OCI-LY7 (cell line): ENCODE measurements around the gene CHCHD1. TPM values are rescaled to one million over a fixed set of nuclear protein-coding genes. Genes with fewer than 3 reads are reported as not detected.
"Not testable (repeated sequence)": the region's sequence is repeated elsewhere in the genome, so short reads cannot be mapped to it uniquely, and the experiment has no call there.

Experiments
- BruUV-seq: library from RNA; stranded (reverse); fragments of 400-500 nt; replicated peaks from 2 replicates; lab custom pipeline; 2021; lab: Mats Ljungman, UMichigan
- CTCF ChIA-PET: fragments of 300-600 bp; sonication (Branson Sonifier 250); formaldehyde crosslinking; loops from one replicate; lab custom pipeline; 2022; ENCODE audit warnings: antibody characterized with exemption; ENCODE audit not compliant: unreplicated experiment; lab: Charles Lee
- POLR2A ChIA-PET: fragments of 300-600 bp; sonication (Branson Sonifier 250); formaldehyde crosslinking; loops from one replicate; lab custom pipeline; 2022; ENCODE audit warnings: antibody characterized with exemption; lab: Charles Lee
- DNase-seq: peaks from one replicate; pipeline ENCODE4 v3.0.0-alpha.2; 2015; ENCODE audit warnings: low spot score
- H2AFZ ChIP-seq: fragments of 200-600 bp; sonication (generic), shearing (Covaris generic); 2 replicates; pipeline ENCODE4 v1.6.1; 2014; ENCODE audit warnings: mild to moderate bottlenecking, antibody characterized with exemption, low read length, moderate library complexity
- H3K27ac ChIP-seq: fragments of 200-600 bp; sonication (generic); 2 replicates; pipeline ENCODE4 v1.5.1; 2014; ENCODE audit warnings: mixed run types, low read depth, mild to moderate bottlenecking, moderate library complexity, low read length, inconsistent platforms; ENCODE audit not compliant: poor library complexity, severe bottlenecking
- H3K36me3 ChIP-seq: fragments of 200-600 bp; sonication (generic); 2 replicates; pipeline ENCODE4 v1.6.1; 2014; ENCODE audit warnings: mild to moderate bottlenecking, antibody characterized with exemption, low read length, moderate library complexity, mixed read lengths; ENCODE audit not compliant: insufficient read depth
- H3K4me1 ChIP-seq: fragments of 200-600 bp; sonication (generic); 2 replicates; pipeline ENCODE4 v1.5.1; 2014; ENCODE audit warnings: mild to moderate bottlenecking, low read length; ENCODE audit not compliant: insufficient read depth, poor library complexity, severe bottlenecking
- H3K4me2 ChIP-seq: fragments of 200-600 bp; sonication (generic); 2 replicates; pipeline ENCODE4 v1.6.1; 2014; ENCODE audit warnings: mild to moderate bottlenecking, low read length
- H3K4me3 ChIP-seq: fragments of 200-600 bp; sonication (generic); 2 replicates; pipeline ENCODE4 v1.5.1; 2014; ENCODE audit warnings: mild to moderate bottlenecking, low read depth, low read length; ENCODE audit not compliant: poor library complexity, severe bottlenecking
- H3K79me2 ChIP-seq: fragments of 200-600 bp; sonication (generic); 2 replicates; pipeline ENCODE4 v1.6.1; 2016; ENCODE audit warnings: low read depth, mild to moderate bottlenecking, low read length, moderate library complexity, mixed read lengths; ENCODE audit not compliant: insufficient read depth
- H3K9me2 ChIP-seq: fragments of 200-600 bp; sonication (generic); 2 replicates; pipeline ENCODE4 v1.6.1; 2016; ENCODE audit warnings: mild to moderate bottlenecking, low read length, mixed read lengths; ENCODE audit not compliant: insufficient read depth
- H3K9me3 ChIP-seq: fragments of 200-600 bp; sonication (generic); 2 replicates; pipeline ENCODE4 v1.6.1; 2014; ENCODE audit warnings: mild to moderate bottlenecking, mixed run types, low read length, mixed read lengths
- H4K20me1 ChIP-seq: fragments of 200-600 bp; sonication (generic); 2 replicates; pipeline ENCODE4 v1.6.1; 2014; ENCODE audit warnings: mild to moderate bottlenecking, antibody characterized with exemption, low read length, moderate library complexity, mixed read lengths; ENCODE audit not compliant: insufficient read depth
- EZH2phosphoT487 ChIP-seq: fragments of 200-600 bp; sonication (generic); IDR thresholded peaks from 2 replicates; pipeline ENCODE4 v1.6.1; 2018; ENCODE audit warnings: low read depth, borderline replicate concordance, mild to moderate bottlenecking, mixed run types, antibody characterized with exemption, low read length, moderate library complexity, mixed read lengths
- intact Hi-C: fragments of 100-400 bp; cut with micrococcal nuclease; formaldehyde crosslinking; loops from one replicate; pipeline ENCODE4 v1.10.0; 2022; ENCODE audit not compliant: unreplicated experiment
- total RNA-seq, 2 experiments: library from RNA; depleted of rRNA in 1 of 2; stranded (reverse); fragments of >200 nt in 1 of 2; shearing (Covaris generic) in 1 of 2; gene quantifications; 2 replicates each; pipeline ENCODE4 v1.2.3, GENCODE V29; 2014 to 2022
- TF ChIP-seq, protein P1 (sequence below): fragments of 200-600 bp; sonication (generic); conservative IDR thresholded peaks from 2 replicates; pipeline ENCODE4 v1.5.1; 2014; ENCODE audit warnings: mild to moderate bottlenecking, antibody characterized with exemption, low read length, moderate library complexity, mixed read lengths

The CHCHD1 gene
- total RNA-seq, 2 experiments from 2014 or later: 36.6 to 55.6 TPM

DNA sequence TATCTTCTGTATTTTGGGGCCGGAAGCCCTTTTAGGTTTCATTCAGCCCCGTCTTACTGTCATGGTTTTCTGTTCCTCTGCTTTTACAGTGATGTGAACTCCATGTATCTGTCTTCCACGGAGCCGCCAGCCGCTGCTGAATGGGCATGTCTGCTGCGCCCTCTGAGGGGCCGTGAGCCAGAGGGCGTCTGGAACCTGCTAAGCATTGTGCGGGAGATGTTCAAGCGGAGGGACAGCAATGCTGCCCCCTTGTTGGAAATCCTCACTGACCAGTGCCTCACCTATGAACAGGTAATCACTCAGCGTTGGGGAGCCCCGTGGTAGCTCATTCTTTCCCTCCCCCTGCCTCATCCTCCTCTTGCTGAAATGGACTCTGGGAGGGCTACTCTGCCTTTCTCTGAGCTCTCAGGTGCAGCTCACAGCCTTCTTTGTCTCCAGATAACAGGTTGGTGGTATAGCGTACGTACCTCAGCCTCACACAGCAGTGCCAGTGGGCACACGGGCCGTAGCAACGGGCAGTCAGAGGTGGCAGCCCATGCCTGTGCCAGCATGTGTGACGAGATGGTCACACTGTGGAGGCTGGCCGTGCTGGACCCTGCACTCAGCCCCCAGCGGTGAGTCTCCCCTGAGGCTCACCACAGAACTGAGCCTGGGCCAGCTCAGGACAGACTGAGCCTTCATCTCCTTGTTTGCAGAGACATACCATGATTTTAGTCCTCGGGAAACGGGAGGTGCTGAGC, 9.2 kb downstream of the CHCHD1 start:
- no TSS peak for BruUV-seq
- no peak for TF ChIP-seq EZH2phosphoT487
- TF ChIP-seq, protein P1, sequence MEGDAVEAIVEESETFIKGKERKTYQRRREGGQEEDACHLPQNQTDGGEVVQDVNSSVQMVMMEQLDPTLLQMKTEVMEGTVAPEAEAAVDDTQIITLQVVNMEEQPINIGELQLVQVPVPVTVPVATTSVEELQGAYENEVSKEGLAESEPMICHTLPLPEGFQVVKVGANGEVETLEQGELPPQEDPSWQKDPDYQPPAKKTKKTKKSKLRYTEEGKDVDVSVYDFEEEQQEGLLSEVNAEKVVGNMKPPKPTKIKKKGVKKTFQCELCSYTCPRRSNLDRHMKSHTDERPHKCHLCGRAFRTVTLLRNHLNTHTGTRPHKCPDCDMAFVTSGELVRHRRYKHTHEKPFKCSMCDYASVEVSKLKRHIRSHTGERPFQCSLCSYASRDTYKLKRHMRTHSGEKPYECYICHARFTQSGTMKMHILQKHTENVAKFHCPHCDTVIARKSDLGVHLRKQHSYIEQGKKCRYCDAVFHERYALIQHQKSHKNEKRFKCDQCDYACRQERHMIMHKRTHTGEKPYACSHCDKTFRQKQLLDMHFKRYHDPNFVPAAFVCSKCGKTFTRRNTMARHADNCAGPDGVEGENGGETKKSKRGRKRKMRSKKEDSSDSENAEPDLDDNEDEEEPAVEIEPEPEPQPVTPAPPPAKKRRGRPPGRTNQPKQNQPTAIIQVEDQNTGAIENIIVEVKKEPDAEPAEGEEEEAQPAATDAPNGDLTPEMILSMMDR: no peak
- no peaks in the 10 kb centered on the region for H4K20me1 ChIP-seq
- intact Hi-C loops: no loop called here
- no peak overlapping the region for H3K4me3 ChIP-seq
- ChIA-PET CTCF (no interaction called here), POLR2A (no interaction called here)
- no peak for DNase-seq
- no peaks in the 10 kb centered on the region for H3K9me2 ChIP-seq
- H3K36me3 ChIP-seq: peaks cover 54% of the 10 kb centered on the region
- H3K4me2 ChIP-seq: no peak overlapping the region
- H2AFZ ChIP-seq: no peak overlapping the region
- no peak overlapping the region for H3K27ac ChIP-seq
- H3K9me3 ChIP-seq: no peaks in the 10 kb centered on the region
- peaks cover 12% of the 10 kb centered on the region; the same call in 1 of the 2 replicates for H3K79me2 ChIP-seq
- H3K4me1 ChIP-seq: peaks cover 6% of the 10 kb centered on the region

DNA sequence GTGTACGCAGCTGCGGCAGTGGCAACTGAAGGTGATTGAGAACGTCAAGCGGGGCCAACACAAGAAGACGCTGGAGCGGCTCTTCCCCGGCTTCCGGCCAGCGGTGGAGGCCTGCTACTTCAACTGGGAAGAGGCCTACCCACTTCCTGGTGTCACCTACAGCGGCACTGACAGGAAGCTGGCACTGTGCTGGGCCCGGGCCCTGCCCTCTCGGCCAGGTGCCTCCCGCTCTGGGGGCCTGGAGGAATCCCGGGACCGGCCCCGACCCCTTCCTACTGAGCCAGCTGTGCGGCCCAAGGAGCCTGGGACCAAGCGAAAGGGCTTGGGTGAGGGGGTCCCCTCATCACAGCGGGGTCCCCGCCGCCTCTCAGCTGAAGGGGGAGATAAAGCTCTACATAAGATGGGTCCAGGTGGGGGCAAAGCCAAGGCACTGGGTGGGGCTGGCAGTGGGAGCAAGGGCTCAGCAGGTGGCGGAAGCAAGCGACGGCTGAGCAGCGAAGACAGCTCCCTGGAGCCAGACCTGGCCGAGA, 10.1 kb downstream of the CHCHD1 start:
- ChIA-PET CTCF (no interaction called here), POLR2A (no interaction called here)
- H3K4me2 ChIP-seq: no peak overlapping the region
- no peaks in the 10 kb centered on the region for H3K4me1 ChIP-seq
- H2AFZ ChIP-seq: no peak overlapping the region
- H3K9me2 ChIP-seq: no peaks in the 10 kb centered on the region
- no TSS peak for BruUV-seq
- no peak for DNase-seq
- intact Hi-C loops: no loop called here
- H3K79me2 ChIP-seq: peaks cover 5% of the 10 kb centered on the region; the same call in 1 of the 2 replicates
- no peaks in the 10 kb centered on the region for H4K20me1 ChIP-seq
- H3K36me3 ChIP-seq: peaks cover 63% of the 10 kb centered on the region
- no peak overlapping the region for H3K27ac ChIP-seq
- no peaks in the 10 kb centered on the region for H3K9me3 ChIP-seq
- no peak overlapping the region for H3K4me3 ChIP-seq
- TF ChIP-seq EZH2phosphoT487: no peak
- TF ChIP-seq, protein P1: no peak

DNA sequence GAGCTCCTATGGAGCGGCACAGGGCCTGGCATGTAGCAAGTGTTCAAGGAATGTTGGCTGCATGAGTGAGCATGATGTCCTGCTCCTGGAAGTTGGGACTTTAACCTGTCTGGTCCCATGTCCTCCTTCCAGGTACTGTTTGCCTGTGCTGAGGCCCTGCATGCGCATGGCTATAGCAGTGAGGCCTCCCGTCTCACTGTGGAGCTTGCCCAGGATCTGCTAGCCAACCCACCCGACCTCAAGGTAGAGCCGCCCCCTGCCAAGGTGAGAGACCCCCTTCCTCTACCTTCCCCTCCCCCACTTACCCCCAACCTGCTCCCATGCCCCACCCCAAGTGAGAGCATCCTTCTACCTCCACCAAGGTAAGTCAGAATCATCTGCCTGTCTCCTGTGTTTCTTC, 11.6 kb downstream of the CHCHD1 start:
- H2AFZ ChIP-seq: no peak overlapping the region
- no peaks in the 10 kb centered on the region for H3K9me2 ChIP-seq
- H3K9me3 ChIP-seq: no peaks in the 10 kb centered on the region
- ChIA-PET POLR2A (interaction anchor here (0.7 kb wide), 1 partner anchor 12 kb away, joined by 3 read pairs; the partner anchor contains the start of gene CHCHD1), CTCF (no interaction called here)
- H3K36me3 ChIP-seq: peaks cover 74% of the 10 kb centered on the region
- no peak overlapping the region for H3K4me3 ChIP-seq
- H3K4me1 ChIP-seq: no peaks in the 10 kb centered on the region
- no peak overlapping the region for H3K4me2 ChIP-seq
- intact Hi-C loops: no loop called here
- no peaks in the 10 kb centered on the region for H4K20me1 ChIP-seq
- H3K79me2 ChIP-seq: no peaks in the 10 kb centered on the region
- TF ChIP-seq, protein P1: no peak
- no peak for TF ChIP-seq EZH2phosphoT487
- no TSS peak for BruUV-seq
- no peak for DNase-seq
- no peak overlapping the region for H3K27ac ChIP-seq

DNA sequence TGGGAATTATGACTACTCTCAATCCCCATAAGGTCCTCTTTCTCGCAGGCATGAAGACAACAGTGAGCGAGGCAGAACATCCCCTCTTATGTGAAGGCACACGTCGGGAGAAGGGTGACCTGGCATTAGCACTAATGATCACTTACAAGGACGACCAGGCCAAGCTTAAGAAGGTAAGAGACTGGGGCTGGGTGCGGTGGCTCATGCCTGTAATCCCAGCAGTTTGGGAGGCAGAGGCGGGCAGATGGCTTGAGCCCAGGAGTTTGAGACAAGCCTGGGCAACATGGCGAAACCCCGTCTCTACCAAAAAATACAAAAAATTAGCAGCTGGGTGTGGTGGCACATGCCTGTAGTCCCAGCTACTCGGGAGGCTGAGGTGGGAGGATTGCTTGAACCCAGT, 13.6 kb downstream of the CHCHD1 start:
- CTCF ChIA-PET: interaction anchor here (1.2 kb wide), 1 partner anchor 10 kb away, joined by 3 read pairs; the partner anchor contains the start of gene ZSWIM8
- peaks cover 76% of the 10 kb centered on the region for H3K36me3 ChIP-seq

More for the DNA sequence above, 13.6 kb downstream of the CHCHD1 start:
- H3K4me3 ChIP-seq, H2AFZ ChIP-seq, BruUV-seq, H3K9me3 ChIP-seq, DNase-seq, H3K4me1 ChIP-seq, H3K4me2 ChIP-seq, H3K9me2 ChIP-seq, H3K79me2 ChIP-seq, H3K27ac ChIP-seq, intact Hi-C loops, H4K20me1 ChIP-seq: not testable (repeated sequence)
- POLR2A ChIA-PET: interaction anchor here (1.6 kb wide), 1 partner anchor 14 kb away, joined by 7 read pairs; no protein-coding TSS in a partner anchor
